HEK293 (cell line): ENCODE measurements around the gene SP4.

Experiments
- CTCF ChIA-PET: fragments of 350-600 bp; formaldehyde crosslinking; extraction: SDS; loops from one replicate; lab custom pipeline; 2021; ENCODE audit warnings: antibody characterized with exemption; lab: Yijun Ruan, JAX
- POLR2A ChIA-PET: fragments of 300-600 bp; formaldehyde crosslinking; extraction: SDS; loops from one replicate; lab custom pipeline; 2020; ENCODE audit warnings: antibody characterized with exemption, inconsistent platforms; lab: Yijun Ruan, JAX
- H3K27ac ChIP-seq: fragments of 200-500 bp; sonication (Bioruptor generic); 2 replicates; pipeline ENCODE4 v1.5.1; 2014; ENCODE audit warnings: low read depth, low read length, control low read depth, inconsistent platforms; ENCODE audit errors: extremely low read depth
- H3K36me3 ChIP-seq, 2 experiments: fragments of 200-500 bp in 1 of 2; sonication (Bioruptor generic) in 1 of 2; 1 replicate in 1 of 2; 2 replicates in 1 of 2; pipeline ENCODE4 v1.5.1; 2014 to 2017; ENCODE audit warnings: inconsistent platforms in 2 of 2, low read length in 2 of 2; ENCODE audit not compliant: control insufficient read depth in 2 of 2, insufficient read depth in 1 of 2
- H3K4me1 ChIP-seq: fragments of 200-500 bp; sonication (Bioruptor generic); 2 replicates; pipeline ENCODE4 v1.5.1; 2014; ENCODE audit warnings: mild to moderate bottlenecking, low read length, inconsistent platforms; ENCODE audit not compliant: control insufficient read depth, insufficient read depth
- H3K4me3 ChIP-seq: 2 replicates; pipeline ENCODE4 v1.5.1; 2011; ENCODE audit warnings: low read depth, mild to moderate bottlenecking, control low read depth, low read length, moderate library complexity
- H3K9me3 ChIP-seq: fragments of 200-500 bp; sonication (Bioruptor generic); 2 replicates; pipeline ENCODE4 v1.5.1; 2014; ENCODE audit warnings: low read depth, low read length, inconsistent platforms; ENCODE audit not compliant: control insufficient read depth, insufficient read depth
- KLF7 ChIP-seq: fragments of 450-650 bp; formaldehyde crosslinking; IDR thresholded peaks from 2 replicates; pipeline ENCODE4 v1.5.1; 2016; ENCODE audit warnings: missing biosample characterization, missing genetic modification characterization, borderline replicate concordance
- KLF8 ChIP-seq: fragments of 450-650 bp; formaldehyde crosslinking; IDR thresholded peaks from 2 replicates; pipeline ENCODE4 v1.5.1; 2016; ENCODE audit warnings: missing biosample characterization, missing genetic modification characterization
- KLF9 ChIP-seq: fragments of 450-650 bp; formaldehyde crosslinking; IDR thresholded peaks from 2 replicates; pipeline ENCODE4 v1.5.1; 2016; ENCODE audit warnings: missing biosample characterization, missing genetic modification characterization, low read depth
- TCF7L2 ChIP-seq: IDR thresholded peaks from 2 replicates; pipeline ENCODE4 v1.6.1; 2011; ENCODE audit warnings: low read depth, mild to moderate bottlenecking, inconsistent platforms, low read length, moderate library complexity, borderline replicate concordance
- ZNF169 ChIP-seq: fragments of 450-650 bp; formaldehyde crosslinking; IDR thresholded peaks from 2 replicates; pipeline ENCODE4 v1.5.1; 2016; ENCODE audit warnings: missing biosample characterization, missing genetic modification characterization
- ZNF354C ChIP-seq: fragments of 450-650 bp; formaldehyde crosslinking; IDR thresholded peaks from 2 replicates; pipeline ENCODE4 v1.5.1; 2016; ENCODE audit warnings: missing biosample characterization, missing genetic modification characterization, low read depth, borderline replicate concordance
- ZNF391 ChIP-seq: fragments of 450-650 bp; formaldehyde crosslinking; IDR thresholded peaks from 2 replicates; pipeline ENCODE4 v1.5.1; 2016; ENCODE audit warnings: low read depth, missing biosample characterization, missing genetic modification characterization, borderline replicate concordance
- ZNF48 ChIP-seq: fragments of 450-650 bp; formaldehyde crosslinking; IDR thresholded peaks from 2 replicates; pipeline ENCODE4 v1.5.1; 2016; ENCODE audit warnings: missing biosample characterization, missing genetic modification characterization
- ZNF558 ChIP-seq: fragments of 450-650 bp; formaldehyde crosslinking; IDR thresholded peaks from 2 replicates; pipeline ENCODE4 v1.5.1; 2016; ENCODE audit warnings: missing biosample characterization, missing genetic modification characterization
- ZNF670 ChIP-seq: fragments of 450-650 bp; formaldehyde crosslinking; IDR thresholded peaks from 2 replicates; pipeline ENCODE4 v1.5.1; 2016; ENCODE audit warnings: missing biosample characterization, missing genetic modification characterization, low read depth
- ZNF677 ChIP-seq: fragments of 450-650 bp; IDR thresholded peaks from 2 replicates; pipeline ENCODE4 v1.5.0; 2018; ENCODE audit warnings: missing biosample characterization, mild to moderate bottlenecking, missing genetic modification characterization, moderate library complexity
- TF ChIP-seq, protein P1 (sequence below): fragments of 450-650 bp; formaldehyde crosslinking; IDR thresholded peaks from 2 replicates; pipeline ENCODE4 v1.5.1; 2017; ENCODE audit warnings: missing biosample characterization, missing genetic modification characterization
- TF ChIP-seq, protein P2 (sequence below): fragments of 450-650 bp; formaldehyde crosslinking; IDR thresholded peaks from 2 replicates; pipeline ENCODE4 v1.5.1; 2016; ENCODE audit warnings: missing biosample characterization, missing genetic modification characterization
- TF ChIP-seq, protein P3 (sequence below): fragments of 450-650 bp; formaldehyde crosslinking; conservative IDR thresholded peaks from 2 replicates; pipeline ENCODE4 v1.5.1; 2016; ENCODE audit warnings: low read depth, missing biosample characterization, missing genetic modification characterization
- TF ChIP-seq, protein P4 (sequence below): fragments of 450-650 bp; formaldehyde crosslinking; IDR thresholded peaks from 2 replicates; pipeline ENCODE4 v1.5.1; 2016; ENCODE audit warnings: missing biosample characterization, missing genetic modification characterization
- TF ChIP-seq, protein P5 (sequence below): fragments of 450-650 bp; formaldehyde crosslinking; IDR thresholded peaks from 2 replicates; pipeline ENCODE4 v1.5.1; 2016; ENCODE audit warnings: missing biosample characterization, missing genetic modification characterization
- TF ChIP-seq, protein P6 (sequence below): fragments of 450-650 bp; formaldehyde crosslinking; IDR thresholded peaks from 2 replicates; pipeline ENCODE4 v1.5.1; 2016; ENCODE audit warnings: missing biosample characterization, missing genetic modification characterization
- TF ChIP-seq, protein P7 (sequence below): fragments of 450-650 bp; formaldehyde crosslinking; IDR thresholded peaks from 2 replicates; pipeline ENCODE4 v1.5.1; 2016; ENCODE audit warnings: missing biosample characterization, missing genetic modification characterization
- TF ChIP-seq, protein P8 (sequence below): fragments of 450-650 bp; formaldehyde crosslinking; IDR thresholded peaks from 2 replicates; pipeline ENCODE4 v1.5.1; 2016; ENCODE audit warnings: missing biosample characterization, missing genetic modification characterization

SP4 gene

DNA sequence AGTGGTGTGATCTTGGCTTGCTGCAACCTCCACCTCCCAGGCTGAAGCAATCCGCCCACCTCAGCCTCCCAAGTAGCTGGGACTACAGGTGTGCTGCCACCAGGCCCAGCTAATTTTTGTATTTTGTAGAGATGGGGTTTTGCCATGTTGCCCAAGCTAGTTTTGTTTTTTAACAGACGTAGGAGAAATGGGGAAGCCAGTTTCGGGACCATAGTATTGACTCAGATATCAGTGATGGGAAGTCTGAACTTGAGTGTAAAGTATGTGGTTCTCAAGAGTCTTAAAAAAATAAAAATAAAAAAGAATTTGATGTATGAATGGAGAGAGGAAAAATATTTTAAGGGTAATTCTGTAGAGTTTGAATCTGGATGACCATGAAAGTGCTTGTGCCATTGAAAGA is 34.2 kb downstream of the SP4 start (continued):
- TF ChIP-seq, protein P1, sequence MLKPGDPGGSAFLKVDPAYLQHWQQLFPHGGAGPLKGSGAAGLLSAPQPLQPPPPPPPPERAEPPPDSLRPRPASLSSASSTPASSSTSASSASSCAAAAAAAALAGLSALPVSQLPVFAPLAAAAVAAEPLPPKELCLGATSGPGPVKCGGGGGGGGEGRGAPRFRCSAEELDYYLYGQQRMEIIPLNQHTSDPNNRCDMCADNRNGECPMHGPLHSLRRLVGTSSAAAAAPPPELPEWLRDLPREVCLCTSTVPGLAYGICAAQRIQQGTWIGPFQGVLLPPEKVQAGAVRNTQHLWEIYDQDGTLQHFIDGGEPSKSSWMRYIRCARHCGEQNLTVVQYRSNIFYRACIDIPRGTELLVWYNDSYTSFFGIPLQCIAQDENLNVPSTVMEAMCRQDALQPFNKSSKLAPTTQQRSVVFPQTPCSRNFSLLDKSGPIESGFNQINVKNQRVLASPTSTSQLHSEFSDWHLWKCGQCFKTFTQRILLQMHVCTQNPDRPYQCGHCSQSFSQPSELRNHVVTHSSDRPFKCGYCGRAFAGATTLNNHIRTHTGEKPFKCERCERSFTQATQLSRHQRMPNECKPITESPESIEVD (tag by site-specific recombination) = no peak
- TF ChIP-seq ZNF354C (tag by site-specific recombination) (no peak), KLF9 (tag by site-specific recombination) (no peak), ZNF391 (tag by site-specific recombination) (no peak), KLF8 (tag by site-specific recombination) (no peak), ZNF558 (tag by site-specific recombination) (no peak), KLF7 (tag by site-specific recombination) (no peak), ZNF670 (tag by site-specific recombination) (no peak)
- TF ChIP-seq, protein P2, sequence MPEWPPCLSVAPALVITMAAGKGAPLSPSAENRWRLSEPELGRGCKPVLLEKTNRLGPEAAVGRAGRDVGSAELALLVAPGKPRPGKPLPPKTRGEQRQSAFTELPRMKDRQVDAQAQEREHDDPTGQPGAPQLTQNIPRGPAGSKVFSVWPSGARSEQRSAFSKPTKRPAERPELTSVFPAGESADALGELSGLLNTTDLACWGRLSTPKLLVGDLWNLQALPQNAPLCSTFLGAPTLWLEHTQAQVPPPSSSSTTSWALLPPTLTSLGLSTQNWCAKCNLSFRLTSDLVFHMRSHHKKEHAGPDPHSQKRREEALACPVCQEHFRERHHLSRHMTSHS (tag by site-specific recombination) = no peak
- TF ChIP-seq, protein P3, sequence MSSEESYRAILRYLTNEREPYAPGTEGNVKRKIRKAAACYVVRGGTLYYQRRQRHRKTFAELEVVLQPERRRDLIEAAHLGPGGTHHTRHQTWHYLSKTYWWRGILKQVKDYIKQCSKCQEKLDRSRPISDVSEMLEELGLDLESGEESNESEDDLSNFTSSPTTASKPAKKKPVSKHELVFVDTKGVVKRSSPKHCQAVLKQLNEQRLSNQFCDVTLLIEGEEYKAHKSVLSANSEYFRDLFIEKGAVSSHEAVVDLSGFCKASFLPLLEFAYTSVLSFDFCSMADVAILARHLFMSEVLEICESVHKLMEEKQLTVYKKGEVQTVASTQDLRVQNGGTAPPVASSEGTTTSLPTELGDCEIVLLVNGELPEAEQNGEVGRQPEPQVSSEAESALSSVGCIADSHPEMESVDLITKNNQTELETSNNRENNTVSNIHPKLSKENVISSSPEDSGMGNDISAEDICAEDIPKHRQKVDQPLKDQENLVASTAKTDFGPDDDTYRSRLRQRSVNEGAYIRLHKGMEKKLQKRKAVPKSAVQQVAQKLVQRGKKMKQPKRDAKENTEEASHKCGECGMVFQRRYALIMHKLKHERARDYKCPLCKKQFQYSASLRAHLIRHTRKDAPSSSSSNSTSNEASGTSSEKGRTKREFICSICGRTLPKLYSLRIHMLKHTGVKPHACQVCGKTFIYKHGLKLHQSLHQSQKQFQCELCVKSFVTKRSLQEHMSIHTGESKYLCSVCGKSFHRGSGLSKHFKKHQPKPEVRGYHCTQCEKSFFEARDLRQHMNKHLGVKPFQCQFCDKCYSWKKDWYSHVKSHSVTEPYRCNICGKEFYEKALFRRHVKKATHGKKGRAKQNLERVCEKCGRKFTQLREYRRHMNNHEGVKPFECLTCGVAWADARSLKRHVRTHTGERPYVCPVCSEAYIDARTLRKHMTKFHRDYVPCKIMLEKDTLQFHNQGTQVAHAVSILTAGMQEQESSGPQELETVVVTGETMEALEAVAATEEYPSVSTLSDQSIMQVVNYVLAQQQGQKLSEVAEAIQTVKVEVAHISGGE (tag by site-specific recombination) = no peak
- TF ChIP-seq, protein P4, sequence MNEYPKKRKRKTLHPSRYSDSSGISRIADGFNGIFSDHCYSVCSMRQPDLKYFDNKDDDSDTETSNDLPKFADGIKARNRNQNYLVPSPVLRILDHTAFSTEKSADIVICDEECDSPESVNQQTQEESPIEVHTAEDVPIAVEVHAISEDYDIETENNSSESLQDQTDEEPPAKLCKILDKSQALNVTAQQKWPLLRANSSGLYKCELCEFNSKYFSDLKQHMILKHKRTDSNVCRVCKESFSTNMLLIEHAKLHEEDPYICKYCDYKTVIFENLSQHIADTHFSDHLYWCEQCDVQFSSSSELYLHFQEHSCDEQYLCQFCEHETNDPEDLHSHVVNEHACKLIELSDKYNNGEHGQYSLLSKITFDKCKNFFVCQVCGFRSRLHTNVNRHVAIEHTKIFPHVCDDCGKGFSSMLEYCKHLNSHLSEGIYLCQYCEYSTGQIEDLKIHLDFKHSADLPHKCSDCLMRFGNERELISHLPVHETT (tag by site-specific recombination) = no peak
- TF ChIP-seq, protein P5, sequence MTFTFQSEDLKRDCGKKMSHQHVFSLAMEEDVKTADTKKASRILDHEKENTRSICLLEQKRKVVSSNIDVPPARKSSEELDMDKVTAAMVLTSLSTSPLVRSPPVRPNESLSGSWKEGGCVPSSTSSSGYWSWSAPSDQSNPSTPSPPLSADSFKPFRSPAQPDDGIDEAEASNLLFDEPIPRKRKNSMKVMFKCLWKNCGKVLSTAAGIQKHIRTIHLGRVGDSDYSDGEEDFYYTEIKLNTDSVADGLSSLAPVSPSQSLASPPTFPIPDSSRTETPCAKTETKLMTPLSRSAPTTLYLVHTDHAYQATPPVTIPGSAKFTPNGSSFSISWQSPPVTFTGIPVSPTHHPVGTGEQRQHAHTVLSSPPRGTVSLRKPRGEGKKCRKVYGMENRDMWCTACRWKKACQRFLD (tag by site-specific recombination) = no peak

DNA sequence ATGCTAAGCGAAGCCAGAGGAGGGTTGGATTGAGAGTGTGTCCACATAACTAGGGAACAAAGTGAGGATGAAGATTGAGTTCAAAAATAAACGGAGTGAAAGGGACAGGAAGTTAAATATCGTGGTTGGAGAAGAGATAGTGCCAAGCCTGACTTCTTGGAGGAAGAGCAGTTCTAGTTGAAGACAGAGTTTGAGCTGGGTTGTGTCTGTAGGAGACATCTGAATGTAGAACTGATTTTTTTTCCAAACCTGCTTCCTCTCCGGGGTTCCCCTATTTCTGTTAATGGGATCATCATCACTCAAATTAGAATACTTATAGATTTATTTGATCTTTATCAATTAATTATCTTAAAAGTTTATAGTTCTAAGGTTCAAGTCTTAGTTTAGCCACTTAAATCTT is 35.6 kb downstream of the SP4 start:
- ChIA-PET CTCF (no interaction called here), POLR2A (no interaction called here)
- H3K27ac ChIP-seq = no peak overlapping the region
- H3K9me3 ChIP-seq = no peaks in the 10 kb centered on the region
- no peak overlapping the region for H3K4me3 ChIP-seq
- H3K4me1 ChIP-seq = no peaks in the 10 kb centered on the region
- no peaks in the 10 kb centered on the region for H3K36me3 ChIP-seq
- TF ChIP-seq ZNF677 (tag by site-specific recombination) (no peak), ZNF169 (tag by site-specific recombination) (no peak), ZNF48 (no peak), TCF7L2 (no peak), ZNF354C (tag by site-specific recombination) (no peak)
- TF ChIP-seq, protein P6, sequence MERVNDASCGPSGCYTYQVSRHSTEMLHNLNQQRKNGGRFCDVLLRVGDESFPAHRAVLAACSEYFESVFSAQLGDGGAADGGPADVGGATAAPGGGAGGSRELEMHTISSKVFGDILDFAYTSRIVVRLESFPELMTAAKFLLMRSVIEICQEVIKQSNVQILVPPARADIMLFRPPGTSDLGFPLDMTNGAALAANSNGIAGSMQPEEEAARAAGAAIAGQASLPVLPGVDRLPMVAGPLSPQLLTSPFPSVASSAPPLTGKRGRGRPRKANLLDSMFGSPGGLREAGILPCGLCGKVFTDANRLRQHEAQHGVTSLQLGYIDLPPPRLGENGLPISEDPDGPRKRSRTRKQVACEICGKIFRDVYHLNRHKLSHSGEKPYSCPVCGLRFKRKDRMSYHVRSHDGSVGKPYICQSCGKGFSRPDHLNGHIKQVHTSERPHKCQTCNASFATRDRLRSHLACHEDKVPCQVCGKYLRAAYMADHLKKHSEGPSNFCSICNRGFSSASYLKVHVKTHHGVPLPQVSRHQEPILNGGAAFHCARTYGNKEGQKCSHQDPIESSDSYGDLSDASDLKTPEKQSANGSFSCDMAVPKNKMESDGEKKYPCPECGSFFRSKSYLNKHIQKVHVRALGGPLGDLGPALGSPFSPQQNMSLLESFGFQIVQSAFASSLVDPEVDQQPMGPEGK (tag by site-specific recombination) = no peak
- TF ChIP-seq, protein P7, sequence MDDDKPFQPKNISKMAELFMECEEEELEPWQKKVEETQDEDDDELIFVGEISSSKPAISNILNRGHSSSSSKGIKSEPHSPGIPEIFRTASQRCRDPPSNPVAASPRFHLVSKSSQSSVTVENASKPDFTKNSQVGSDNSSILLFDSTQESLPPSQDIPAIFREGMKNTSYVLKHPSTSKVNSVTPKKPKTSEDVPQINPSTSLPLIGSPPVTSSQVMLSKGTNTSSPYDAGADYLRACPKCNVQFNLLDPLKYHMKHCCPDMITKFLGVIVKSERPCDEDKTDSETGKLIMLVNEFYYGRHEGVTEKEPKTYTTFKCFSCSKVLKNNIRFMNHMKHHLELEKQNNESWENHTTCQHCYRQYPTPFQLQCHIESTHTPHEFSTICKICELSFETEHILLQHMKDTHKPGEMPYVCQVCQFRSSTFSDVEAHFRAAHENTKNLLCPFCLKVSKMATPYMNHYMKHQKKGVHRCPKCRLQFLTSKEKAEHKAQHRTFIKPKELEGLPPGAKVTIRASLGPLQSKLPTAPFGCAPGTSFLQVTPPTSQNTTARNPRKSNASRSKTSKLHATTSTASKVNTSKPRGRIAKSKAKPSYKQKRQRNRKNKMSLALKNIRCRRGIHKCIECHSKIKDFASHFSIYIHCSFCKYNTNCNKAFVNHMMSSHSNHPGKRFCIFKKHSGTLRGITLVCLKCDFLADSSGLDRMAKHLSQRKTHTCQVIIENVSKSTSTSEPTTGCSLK (tag by site-specific recombination) = no peak
- TF ChIP-seq, protein P8, sequence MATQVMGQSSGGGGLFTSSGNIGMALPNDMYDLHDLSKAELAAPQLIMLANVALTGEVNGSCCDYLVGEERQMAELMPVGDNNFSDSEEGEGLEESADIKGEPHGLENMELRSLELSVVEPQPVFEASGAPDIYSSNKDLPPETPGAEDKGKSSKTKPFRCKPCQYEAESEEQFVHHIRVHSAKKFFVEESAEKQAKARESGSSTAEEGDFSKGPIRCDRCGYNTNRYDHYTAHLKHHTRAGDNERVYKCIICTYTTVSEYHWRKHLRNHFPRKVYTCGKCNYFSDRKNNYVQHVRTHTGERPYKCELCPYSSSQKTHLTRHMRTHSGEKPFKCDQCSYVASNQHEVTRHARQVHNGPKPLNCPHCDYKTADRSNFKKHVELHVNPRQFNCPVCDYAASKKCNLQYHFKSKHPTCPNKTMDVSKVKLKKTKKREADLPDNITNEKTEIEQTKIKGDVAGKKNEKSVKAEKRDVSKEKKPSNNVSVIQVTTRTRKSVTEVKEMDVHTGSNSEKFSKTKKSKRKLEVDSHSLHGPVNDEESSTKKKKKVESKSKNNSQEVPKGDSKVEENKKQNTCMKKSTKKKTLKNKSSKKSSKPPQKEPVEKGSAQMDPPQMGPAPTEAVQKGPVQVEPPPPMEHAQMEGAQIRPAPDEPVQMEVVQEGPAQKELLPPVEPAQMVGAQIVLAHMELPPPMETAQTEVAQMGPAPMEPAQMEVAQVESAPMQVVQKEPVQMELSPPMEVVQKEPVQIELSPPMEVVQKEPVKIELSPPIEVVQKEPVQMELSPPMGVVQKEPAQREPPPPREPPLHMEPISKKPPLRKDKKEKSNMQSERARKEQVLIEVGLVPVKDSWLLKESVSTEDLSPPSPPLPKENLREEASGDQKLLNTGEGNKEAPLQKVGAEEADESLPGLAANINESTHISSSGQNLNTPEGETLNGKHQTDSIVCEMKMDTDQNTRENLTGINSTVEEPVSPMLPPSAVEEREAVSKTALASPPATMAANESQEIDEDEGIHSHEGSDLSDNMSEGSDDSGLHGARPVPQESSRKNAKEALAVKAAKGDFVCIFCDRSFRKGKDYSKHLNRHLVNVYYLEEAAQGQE (tag by site-specific recombination) = no peak
